ENCODE data around the gene ZNF605. TPM values are rescaled to one million over a fixed set of nuclear protein-coding genes. Genes with fewer than 3 reads are reported as not detected.
"Not testable (repeated sequence)": the region's sequence is repeated elsewhere in the genome, so short reads cannot be mapped to it uniquely, and the experiment has no call there.

Gene ZNF605
- total RNA-seq, 1 donor from 2014 or later, result 33.5 TPM

GRCh38 chr12:132886529-132887477 is 69.3 kb downstream of the ZNF605 start:
- Mint-ChIP-seq H3K9me3 (peaks cover 29% of the 10 kb centered on the region), H3K27me3 (ENCODE audit: low read depth) (peaks cover 15% of the 10 kb centered on the region), H3K4me3 (peak overlapping the region; percentile 77), H3K36me3 (peaks cover 22% of the 10 kb centered on the region), H3K27ac (peak overlapping the region; percentile 80), H3K4me1 (peaks cover 12% of the 10 kb centered on the region)
- no peak for TF ChIP-seq CTCF (IDR thresholded peaks at IDR 0.05; ENCODE audit: unreplicated experiment)
- peak in 1 of 2 experiments; percentile 26 for DNase-seq (ENCODE audit: low spot score in 2 of 2, unreplicated experiment in 2 of 2)

- H3K9me3 Mint-ChIP-seq, result peaks cover 9% of the 10 kb centered on the region
- peaks cover 2% of the 10 kb centered on the region for H3K4me1 Mint-ChIP-seq
- H3K36me3 Mint-ChIP-seq, result peaks cover 38% of the 10 kb centered on the region
- H3K27me3 Mint-ChIP-seq (ENCODE audit: low read depth), result no peaks in the 10 kb centered on the region
- no peak overlapping the region for H3K4me3 Mint-ChIP-seq
- H3K27ac Mint-ChIP-seq, result no peak overlapping the region
- no peak for TF ChIP-seq CTCF (IDR thresholded peaks at IDR 0.05; ENCODE audit: unreplicated experiment)
- DNase-seq (ENCODE audit: low spot score in 2 of 2, unreplicated experiment in 2 of 2), result no peak
Observed at GRCh38 chr12:132881818-132882217, 74.3 kb downstream of the ZNF605 start.

GRCh38 chr12:132874620-132875019 is 81.5 kb downstream of the ZNF605 start:
- H3K4me1 Mint-ChIP-seq; H3K9me3 Mint-ChIP-seq; H3K27me3 Mint-ChIP-seq (ENCODE audit: low read depth); H3K27ac Mint-ChIP-seq; DNase-seq (ENCODE audit: low spot score in 2 of 2, unreplicated experiment in 2 of 2); H3K4me3 Mint-ChIP-seq: not testable (repeated sequence)
- peaks cover 24% of the 10 kb centered on the region for H3K36me3 Mint-ChIP-seq

- peaks cover 28% of the 10 kb centered on the region for H3K36me3 Mint-ChIP-seq
- no peak for DNase-seq (ENCODE audit: low spot score in 2 of 2, unreplicated experiment in 2 of 2)
Observed at GRCh38 chr12:132874175-132874574, 81.9 kb downstream of the ZNF605 start.

GRCh38 chr12:132873724-132874123 is 82.4 kb downstream of the ZNF605 start:
- no peak overlapping the region for H3K27ac Mint-ChIP-seq
- no peak for TF ChIP-seq CTCF (IDR thresholded peaks at IDR 0.05; ENCODE audit: unreplicated experiment)
- H3K36me3 Mint-ChIP-seq, result peaks cover 29% of the 10 kb centered on the region
- no peak for DNase-seq (ENCODE audit: low spot score in 2 of 2, unreplicated experiment in 2 of 2)
- no peak overlapping the region for H3K4me3 Mint-ChIP-seq
- no peaks in the 10 kb centered on the region for H3K4me1 Mint-ChIP-seq
- no peaks in the 10 kb centered on the region for H3K9me3 Mint-ChIP-seq
- H3K27me3 Mint-ChIP-seq (ENCODE audit: low read depth), result no peaks in the 10 kb centered on the region

More at GRCh38 chr12:132874175-132874574, 81.9 kb downstream of the ZNF605 start:
- Mint-ChIP-seq H3K27me3 (ENCODE audit: low read depth) (no peaks in the 10 kb centered on the region), H3K9me3 (no peaks in the 10 kb centered on the region), H3K4me3 (no peak overlapping the region), H3K27ac (no peak overlapping the region), H3K4me1 (no peaks in the 10 kb centered on the region)
- no peak for TF ChIP-seq CTCF (IDR thresholded peaks at IDR 0.05; ENCODE audit: unreplicated experiment)

- no peak for TF ChIP-seq CTCF (IDR thresholded peaks at IDR 0.05; ENCODE audit: unreplicated experiment)
- no peaks in the 10 kb centered on the region for H3K4me1 Mint-ChIP-seq
- no peaks in the 10 kb centered on the region for H3K27me3 Mint-ChIP-seq (ENCODE audit: low read depth)
- DNase-seq (ENCODE audit: low spot score in 2 of 2, unreplicated experiment in 2 of 2), result no peak
- H3K27ac Mint-ChIP-seq, result no peak overlapping the region
- H3K36me3 Mint-ChIP-seq, result peaks cover 28% of the 10 kb centered on the region
- no peak overlapping the region for H3K4me3 Mint-ChIP-seq
- H3K9me3 Mint-ChIP-seq, result no peaks in the 10 kb centered on the region
Observed at GRCh38 chr12:132872975-132873421, 83.1 kb downstream of the ZNF605 start.
